ENCODE results near the gene ARHGEF16. TPM values are rescaled to one million over a fixed set of nuclear protein-coding genes. Genes with fewer than 3 reads are reported as not detected.

The ARHGEF16 gene
- total RNA-seq, 6 donors from 2014 or later = 11.9 to 28.9 (median 13.4) TPM

DNA sequence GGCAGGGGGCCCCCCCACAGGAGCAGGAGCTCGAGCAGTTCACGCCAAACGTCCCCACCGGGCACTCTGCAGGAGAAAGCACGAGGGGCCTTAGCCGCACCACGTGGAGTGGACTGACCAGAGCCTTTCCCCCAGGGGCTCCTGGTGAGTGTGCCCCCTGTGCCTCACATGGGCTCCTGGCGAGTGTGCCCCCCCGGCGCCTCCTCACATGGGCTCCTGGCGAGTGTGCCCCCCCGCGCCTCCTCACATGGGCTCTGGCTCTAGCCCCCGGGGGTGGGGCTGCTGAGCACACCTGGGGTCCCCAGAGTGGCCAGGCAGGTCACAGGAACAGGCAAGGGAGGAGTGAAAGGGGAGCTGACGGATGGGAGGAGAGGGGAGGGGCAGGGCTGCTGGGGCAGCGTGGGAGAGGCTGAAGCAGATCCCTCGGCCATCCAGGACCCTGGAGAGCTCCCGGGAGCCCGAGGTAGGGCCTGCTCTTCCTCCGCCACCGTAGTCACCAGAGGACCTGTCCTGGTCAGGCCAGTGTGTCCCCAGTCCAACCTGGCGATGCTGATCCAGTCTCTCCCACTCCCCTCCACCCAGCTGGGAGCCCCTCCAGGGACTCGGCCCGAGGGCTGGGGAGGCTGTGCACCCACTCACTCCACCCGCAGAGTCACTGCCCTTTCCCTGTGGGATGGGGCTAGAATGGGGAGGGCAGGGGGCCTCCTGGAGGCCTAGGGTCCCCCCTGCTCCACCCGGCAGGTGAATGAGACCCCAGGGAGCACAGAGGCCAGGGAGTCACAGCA is 47.6 kb downstream of the ARHGEF16 start:
- no peaks in the 10 kb centered on the region for H3K9me3 ChIP-seq
- peak; percentile 71 to 89 for DNase-seq
- no peak overlapping the region for H3K27ac ChIP-seq
- no peak for TF ChIP-seq EP300 (IDR thresholded peaks at IDR 0.05)
- 79 to 84% methylated on average over 15 to 25 of the region's 26 CpGs for WGBS, 2 donors
- H3K36me3 ChIP-seq = peaks cover 0 to 38% (median 15%) of the 10 kb centered on the region in 4 donors
- H3K4me1 ChIP-seq = peaks cover 0 to 17% (median 10%) of the 10 kb centered on the region in 4 donors
- ATAC-seq (ENCODE audit: low FRiP score in 2 of 2) = peak; percentile 71 to 92
- no peaks in the 10 kb centered on the region for H3K27me3 ChIP-seq
- H3K4me3 ChIP-seq = no peak overlapping the region

DNA sequence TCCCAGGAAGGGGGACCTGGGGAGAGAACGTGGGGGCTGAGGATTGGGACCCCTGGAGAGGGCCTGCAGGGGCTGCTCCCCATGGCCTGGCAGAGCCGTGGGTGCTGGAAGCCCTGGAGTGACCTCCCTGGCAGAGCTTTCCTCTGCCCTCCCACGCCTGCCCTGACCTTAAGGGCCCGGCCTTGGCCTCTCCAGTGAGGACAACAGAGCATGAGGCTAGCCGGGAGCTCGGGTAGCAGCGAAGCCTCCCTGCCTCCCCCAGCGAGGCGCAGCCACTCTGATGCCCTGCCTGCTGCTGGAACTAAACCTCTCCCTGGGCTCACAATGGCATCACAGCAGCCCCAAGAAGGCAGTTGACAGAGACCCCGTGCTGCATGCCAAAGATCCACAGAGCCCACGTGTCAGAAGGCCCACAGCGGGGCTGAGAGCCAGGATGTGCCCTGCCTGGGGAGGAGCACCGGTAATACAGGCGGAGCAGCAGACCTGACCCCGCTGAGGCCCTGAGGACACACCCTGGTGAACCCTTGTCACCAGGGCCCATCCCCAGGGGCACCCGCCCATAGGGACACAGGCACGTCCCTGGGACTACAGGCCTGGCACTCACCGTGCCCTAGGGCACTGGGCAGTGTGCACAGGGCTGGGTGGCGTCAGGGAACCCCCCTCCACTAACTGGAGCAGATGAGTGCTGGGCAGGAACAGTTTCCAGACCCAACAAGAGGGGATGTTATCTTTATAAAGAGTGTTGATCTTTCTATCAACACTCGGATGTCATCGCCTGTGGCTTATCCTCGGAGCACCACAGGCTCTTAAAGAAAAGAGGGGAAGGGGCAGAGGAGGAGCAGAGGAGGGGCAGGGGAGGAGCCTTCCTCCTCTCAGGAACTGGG is 48.4 kb downstream of the ARHGEF16 start:
- 84 to 88% methylated on average over 10 to 19 of the region's 22 CpGs for WGBS, 2 donors
- ATAC-seq (ENCODE audit: low FRiP score in 2 of 2) = no peak
- no peaks in the 10 kb centered on the region for H3K9me3 ChIP-seq
- H3K27me3 ChIP-seq = no peaks in the 10 kb centered on the region
- no peak overlapping the region for H3K27ac ChIP-seq
- peaks cover 0 to 35% (median 17%) of the 10 kb centered on the region in 4 donors for H3K36me3 ChIP-seq
- DNase-seq = peak in 1 of 2 donors; percentile 65
- H3K4me1 ChIP-seq = peaks cover 0 to 17% (median 10%) of the 10 kb centered on the region in 4 donors
- no peak overlapping the region for H3K4me3 ChIP-seq
- TF ChIP-seq EP300 (IDR thresholded peaks at IDR 0.05) = no peak
- no peak for TF ChIP-seq POLR2A (IDR thresholded peaks at IDR 0.05)
- TF ChIP-seq, protein P1, sequence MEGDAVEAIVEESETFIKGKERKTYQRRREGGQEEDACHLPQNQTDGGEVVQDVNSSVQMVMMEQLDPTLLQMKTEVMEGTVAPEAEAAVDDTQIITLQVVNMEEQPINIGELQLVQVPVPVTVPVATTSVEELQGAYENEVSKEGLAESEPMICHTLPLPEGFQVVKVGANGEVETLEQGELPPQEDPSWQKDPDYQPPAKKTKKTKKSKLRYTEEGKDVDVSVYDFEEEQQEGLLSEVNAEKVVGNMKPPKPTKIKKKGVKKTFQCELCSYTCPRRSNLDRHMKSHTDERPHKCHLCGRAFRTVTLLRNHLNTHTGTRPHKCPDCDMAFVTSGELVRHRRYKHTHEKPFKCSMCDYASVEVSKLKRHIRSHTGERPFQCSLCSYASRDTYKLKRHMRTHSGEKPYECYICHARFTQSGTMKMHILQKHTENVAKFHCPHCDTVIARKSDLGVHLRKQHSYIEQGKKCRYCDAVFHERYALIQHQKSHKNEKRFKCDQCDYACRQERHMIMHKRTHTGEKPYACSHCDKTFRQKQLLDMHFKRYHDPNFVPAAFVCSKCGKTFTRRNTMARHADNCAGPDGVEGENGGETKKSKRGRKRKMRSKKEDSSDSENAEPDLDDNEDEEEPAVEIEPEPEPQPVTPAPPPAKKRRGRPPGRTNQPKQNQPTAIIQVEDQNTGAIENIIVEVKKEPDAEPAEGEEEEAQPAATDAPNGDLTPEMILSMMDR (IDR thresholded peaks at IDR 0.05) = no peak
- no peak for TF ChIP-seq POLR2AphosphoS5 (IDR thresholded peaks at IDR 0.05)

DNA sequence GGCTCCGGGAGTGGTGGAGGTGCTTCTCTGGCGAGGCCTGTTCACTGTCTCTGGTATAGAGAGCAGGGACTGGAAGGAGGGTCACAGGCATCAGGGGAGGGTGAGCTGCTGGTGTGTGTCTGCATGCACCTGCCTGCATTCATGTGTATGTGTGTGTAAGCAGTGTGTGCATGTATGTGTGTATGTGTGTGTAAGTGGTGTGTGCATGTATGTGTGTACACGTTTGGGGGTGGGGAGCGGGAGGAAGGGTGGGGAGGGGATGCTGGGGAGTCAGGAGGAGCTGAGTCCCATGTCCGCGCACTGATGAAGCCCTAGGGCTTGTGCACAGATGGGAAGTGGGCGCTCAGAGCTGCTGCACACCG is 49.0 kb downstream of the ARHGEF16 start:
- ATAC-seq (ENCODE audit: low FRiP score in 2 of 2) (no peak), DNase-seq (no peak)
- H3K36me3 ChIP-seq = peaks cover 0 to 37% (median 18%) of the 10 kb centered on the region in 4 donors
- peak overlapping the region in 1 of 4 donors; percentile 57 for H3K27ac ChIP-seq
- WGBS, 2 donors = 88 to 90% methylated on average over 8 of the region's 8 CpGs
- peaks cover 0 to 17% (median 10%) of the 10 kb centered on the region in 4 donors for H3K4me1 ChIP-seq
- H3K27me3 ChIP-seq = no peaks in the 10 kb centered on the region
- H3K9me3 ChIP-seq = no peaks in the 10 kb centered on the region
- H3K4me3 ChIP-seq = no peak overlapping the region
- TF ChIP-seq POLR2A (IDR thresholded peaks at IDR 0.05) (no peak), POLR2AphosphoS5 (IDR thresholded peaks at IDR 0.05) (no peak), EP300 (IDR thresholded peaks at IDR 0.05) (no peak)
- TF ChIP-seq, protein P1 (IDR thresholded peaks at IDR 0.05) = no peak

DNA sequence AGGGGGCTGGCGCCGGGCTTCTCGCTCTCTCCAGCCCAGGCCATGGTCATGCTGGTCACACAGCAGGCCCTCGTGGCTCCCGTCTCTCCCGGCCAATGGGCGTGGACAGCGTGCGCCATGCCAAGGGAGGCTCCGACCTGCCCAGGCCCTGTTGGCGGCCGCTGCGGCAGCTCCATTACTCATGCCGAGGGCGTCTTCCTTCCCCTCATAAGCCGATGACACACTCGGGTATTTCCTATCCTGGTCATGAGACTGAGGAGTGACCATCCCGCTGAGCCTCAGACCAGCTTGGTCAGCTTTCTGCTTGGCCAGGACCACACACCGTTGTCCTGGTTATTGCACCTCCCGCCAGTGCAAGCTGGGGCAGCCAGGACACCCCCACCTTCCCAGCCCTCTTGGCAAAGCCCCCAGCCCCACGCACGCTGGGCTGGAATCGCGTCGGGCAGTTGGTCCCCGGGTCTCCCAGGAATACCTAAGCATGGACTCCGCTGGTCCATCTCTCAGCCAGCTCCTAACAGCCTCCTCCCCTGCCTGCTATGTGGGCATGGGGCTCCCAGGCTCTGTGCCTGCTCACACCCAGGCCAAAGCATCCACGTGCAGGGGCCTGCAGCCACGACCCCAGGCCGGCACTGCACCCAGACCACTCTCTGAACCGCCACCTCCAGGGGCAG is 49.8 kb downstream of the ARHGEF16 start:
- Histone ChIP-seq H3K36me3 (peaks cover 0 to 36% (median 17%) of the 10 kb centered on the region in 4 donors), H3K27me3 (no peaks in the 10 kb centered on the region), H3K4me1 (peaks cover 0 to 17% (median 10%) of the 10 kb centered on the region in 4 donors), H3K4me3 (no peak overlapping the region), H3K9me3 (no peaks in the 10 kb centered on the region), H3K27ac (peak overlapping the region; percentile 15 to 73 (median 50))
- WGBS, 2 donors = 79 to 87% methylated on average over 25 to 31 of the region's 31 CpGs
- ATAC-seq (ENCODE audit: low FRiP score in 2 of 2) = peak in 1 of 2 donors; percentile 88
- TF ChIP-seq EP300 (IDR thresholded peaks at IDR 0.05) = no peak
- TF ChIP-seq POLR2AphosphoS5 (IDR thresholded peaks at IDR 0.05) = peak in 1 of 2 donors; percentile 41
- TF ChIP-seq, protein P1 (IDR thresholded peaks at IDR 0.05) = no peak
- DNase-seq = peak; percentile 36 to 91

DNA sequence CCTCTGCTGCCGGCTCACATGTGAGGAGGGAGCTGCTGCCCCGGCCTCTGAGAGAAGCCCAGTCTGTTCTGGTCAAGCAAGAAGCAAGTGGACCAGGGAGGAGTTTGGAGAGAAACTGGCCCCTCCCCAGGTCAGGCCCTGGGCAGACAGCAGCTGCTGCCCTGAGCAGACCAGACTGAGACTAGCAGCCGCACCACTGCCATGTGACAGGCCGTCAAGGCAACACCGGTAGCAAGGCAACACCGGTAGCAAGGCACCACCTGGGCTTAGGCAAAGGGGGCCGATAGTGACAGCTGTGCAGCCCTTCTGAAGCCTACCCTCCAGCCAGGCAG is 50.3 kb downstream of the ARHGEF16 start:
- Histone ChIP-seq H3K4me1 (peaks cover 0 to 17% (median 10%) of the 10 kb centered on the region in 4 donors), H3K4me3 (no peak overlapping the region), H3K27ac (peak overlapping the region; percentile 15 to 73 (median 50)), H3K36me3 (peaks cover 0 to 34% (median 16%) of the 10 kb centered on the region in 4 donors), H3K9me3 (no peaks in the 10 kb centered on the region), H3K27me3 (no peaks in the 10 kb centered on the region)
- DNase-seq (no peak), ATAC-seq (ENCODE audit: low FRiP score in 2 of 2) (peak in 1 of 2 donors; percentile 53)
- TF ChIP-seq POLR2AphosphoS5 (IDR thresholded peaks at IDR 0.05) = no peak
- 60 to 90% methylated on average over 2 to 5 of the region's 7 CpGs for WGBS, 2 donors
